ENCODE measurements around the gene C1orf21.

DNA sequence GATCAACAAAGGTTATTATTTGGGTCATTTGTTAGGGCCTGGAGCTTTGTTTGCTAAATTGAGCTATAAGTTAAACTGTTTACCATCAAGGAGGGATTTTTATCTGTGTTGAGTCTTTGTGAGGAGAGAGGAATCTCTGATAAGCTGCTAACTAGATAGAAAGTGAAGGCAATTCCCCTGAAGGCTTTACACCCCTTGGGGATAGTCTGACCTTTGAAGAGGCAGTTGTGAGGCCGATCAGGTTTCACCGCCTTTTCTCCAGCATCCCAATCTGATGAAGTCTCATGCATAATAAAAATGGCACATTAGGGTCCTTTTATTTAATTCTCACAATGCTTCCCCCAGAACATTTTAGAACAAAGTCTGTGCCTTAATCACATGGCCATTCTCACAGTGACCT is 21.8 kb downstream of the C1orf21 start:
- no peak for TF ChIP-seq GATA2 (IDR thresholded peaks at IDR 0.05; ENCODE audit: low read depth, low read length)
- TF ChIP-seq GATA3 (IDR thresholded peaks at IDR 0.05; ENCODE audit: low read depth, low read length) = no peak
